ENCODE data around the gene NANS. TPM values are rescaled to one million over a fixed set of nuclear protein-coding genes. Genes with fewer than 3 reads are reported as not detected.
"Not testable (repeated sequence)": the region's sequence is repeated elsewhere in the genome, so short reads cannot be mapped to it uniquely, and the experiment has no call there.

NANS gene
- polyA plus RNA-seq, 1 experiment: 111 TPM

DNA sequence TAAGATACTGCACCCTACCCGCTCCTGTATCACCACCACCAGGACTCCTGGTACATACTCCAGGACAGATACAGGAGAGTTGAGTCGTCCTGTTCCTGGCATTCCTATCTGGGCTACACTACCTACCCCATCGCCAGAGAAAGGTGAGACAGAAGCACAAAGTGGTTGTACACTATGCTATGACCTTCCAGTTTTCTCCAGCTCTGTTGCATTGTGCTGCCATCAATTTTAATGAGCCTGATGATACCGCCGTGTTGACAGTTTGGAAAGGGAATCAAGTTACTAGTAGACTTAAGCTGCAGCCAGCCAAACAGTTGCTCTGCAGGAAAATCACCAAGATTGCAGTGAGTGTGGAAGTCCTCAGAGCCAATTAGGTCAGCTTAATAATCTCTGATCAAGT lies 38.2 kb upstream of the NANS start:
- DNase-seq (ENCODE audit: low read depth, low spot score): no peak
- Histone ChIP-seq H3K27ac (ENCODE audit: low read depth, low read length) (no peak overlapping the region), H3K9me3 (ENCODE audit: control insufficient read depth, insufficient read depth, low read length) (no peaks in the 10 kb centered on the region), H3K27me3 (ENCODE audit: control insufficient read depth, insufficient read depth, low read length) (no peaks in the 10 kb centered on the region), H3K4me3 (ENCODE audit: low read depth, low read length) (no peak overlapping the region)
- ChIA-PET POLR2A (no interaction called here), CTCF (no interaction called here)
- TF ChIP-seq, protein P1, sequence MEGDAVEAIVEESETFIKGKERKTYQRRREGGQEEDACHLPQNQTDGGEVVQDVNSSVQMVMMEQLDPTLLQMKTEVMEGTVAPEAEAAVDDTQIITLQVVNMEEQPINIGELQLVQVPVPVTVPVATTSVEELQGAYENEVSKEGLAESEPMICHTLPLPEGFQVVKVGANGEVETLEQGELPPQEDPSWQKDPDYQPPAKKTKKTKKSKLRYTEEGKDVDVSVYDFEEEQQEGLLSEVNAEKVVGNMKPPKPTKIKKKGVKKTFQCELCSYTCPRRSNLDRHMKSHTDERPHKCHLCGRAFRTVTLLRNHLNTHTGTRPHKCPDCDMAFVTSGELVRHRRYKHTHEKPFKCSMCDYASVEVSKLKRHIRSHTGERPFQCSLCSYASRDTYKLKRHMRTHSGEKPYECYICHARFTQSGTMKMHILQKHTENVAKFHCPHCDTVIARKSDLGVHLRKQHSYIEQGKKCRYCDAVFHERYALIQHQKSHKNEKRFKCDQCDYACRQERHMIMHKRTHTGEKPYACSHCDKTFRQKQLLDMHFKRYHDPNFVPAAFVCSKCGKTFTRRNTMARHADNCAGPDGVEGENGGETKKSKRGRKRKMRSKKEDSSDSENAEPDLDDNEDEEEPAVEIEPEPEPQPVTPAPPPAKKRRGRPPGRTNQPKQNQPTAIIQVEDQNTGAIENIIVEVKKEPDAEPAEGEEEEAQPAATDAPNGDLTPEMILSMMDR (IDR thresholded peaks at IDR 0.05; ENCODE audit: low read depth, low read length): no peak

DNA sequence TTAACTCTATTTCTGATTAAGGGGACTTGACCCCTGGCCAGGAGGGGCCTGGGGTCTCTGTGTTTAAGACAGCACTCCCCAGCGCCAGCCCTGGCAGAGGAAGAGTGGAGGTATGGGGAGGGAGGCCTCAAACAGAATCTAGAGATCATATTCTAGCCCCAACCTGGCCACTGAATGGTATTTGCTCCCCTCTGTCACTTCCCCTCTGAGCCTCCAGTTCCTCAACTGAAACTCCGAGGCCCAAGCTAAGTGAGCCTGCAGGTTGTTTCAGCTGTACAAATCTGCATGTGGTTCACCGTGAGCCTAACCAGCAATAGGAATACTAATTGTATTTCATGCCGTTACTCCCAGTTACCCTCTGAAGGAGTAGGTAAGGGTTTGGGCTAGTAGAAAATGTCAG lies 37.4 kb upstream of the NANS start:
- no peaks in the 10 kb centered on the region for H3K27me3 ChIP-seq (ENCODE audit: control insufficient read depth, insufficient read depth, low read length)
- TF ChIP-seq, protein P1 (IDR thresholded peaks at IDR 0.05; ENCODE audit: low read depth, low read length): no peak
- ChIA-PET CTCF (no interaction called here), POLR2A (no interaction called here)
- no peak for DNase-seq (ENCODE audit: low read depth, low spot score)
- no peaks in the 10 kb centered on the region for H3K9me3 ChIP-seq (ENCODE audit: control insufficient read depth, insufficient read depth, low read length)
- H3K4me3 ChIP-seq (ENCODE audit: low read depth, low read length): no peak overlapping the region
- no peak overlapping the region for H3K27ac ChIP-seq (ENCODE audit: low read depth, low read length)

DNA sequence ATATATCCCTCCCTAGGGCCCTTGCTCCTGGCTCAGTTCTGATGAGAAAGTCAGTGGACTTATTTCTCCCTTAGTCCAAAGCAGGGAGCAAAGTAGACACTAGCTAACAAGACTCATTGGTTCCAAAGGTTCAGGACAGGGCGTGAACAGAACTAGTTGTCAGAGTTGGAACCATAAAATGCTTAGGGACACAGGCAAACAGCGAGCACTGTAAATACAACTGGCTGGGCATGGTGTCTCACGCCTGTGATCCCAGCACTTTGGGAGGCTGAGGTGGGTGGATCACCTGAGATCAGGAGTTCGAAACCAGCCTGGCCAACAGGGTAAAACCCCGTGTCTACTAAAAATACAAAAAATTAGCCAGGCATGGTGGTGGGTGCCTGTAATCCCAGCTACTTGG lies 36.7 kb upstream of the NANS start:
- H3K27ac ChIP-seq (ENCODE audit: low read depth, low read length); POLR2A ChIA-PET; DNase-seq (ENCODE audit: low read depth, low spot score); H3K27me3 ChIP-seq (ENCODE audit: control insufficient read depth, insufficient read depth, low read length); H3K4me3 ChIP-seq (ENCODE audit: low read depth, low read length); H3K9me3 ChIP-seq (ENCODE audit: control insufficient read depth, insufficient read depth, low read length): not testable (repeated sequence)
- CTCF ChIA-PET: interaction anchor here (1.4 kb wide), 1 partner anchor 14 kb away, joined by 4 read pairs; no protein-coding TSS in a partner anchor

DNA sequence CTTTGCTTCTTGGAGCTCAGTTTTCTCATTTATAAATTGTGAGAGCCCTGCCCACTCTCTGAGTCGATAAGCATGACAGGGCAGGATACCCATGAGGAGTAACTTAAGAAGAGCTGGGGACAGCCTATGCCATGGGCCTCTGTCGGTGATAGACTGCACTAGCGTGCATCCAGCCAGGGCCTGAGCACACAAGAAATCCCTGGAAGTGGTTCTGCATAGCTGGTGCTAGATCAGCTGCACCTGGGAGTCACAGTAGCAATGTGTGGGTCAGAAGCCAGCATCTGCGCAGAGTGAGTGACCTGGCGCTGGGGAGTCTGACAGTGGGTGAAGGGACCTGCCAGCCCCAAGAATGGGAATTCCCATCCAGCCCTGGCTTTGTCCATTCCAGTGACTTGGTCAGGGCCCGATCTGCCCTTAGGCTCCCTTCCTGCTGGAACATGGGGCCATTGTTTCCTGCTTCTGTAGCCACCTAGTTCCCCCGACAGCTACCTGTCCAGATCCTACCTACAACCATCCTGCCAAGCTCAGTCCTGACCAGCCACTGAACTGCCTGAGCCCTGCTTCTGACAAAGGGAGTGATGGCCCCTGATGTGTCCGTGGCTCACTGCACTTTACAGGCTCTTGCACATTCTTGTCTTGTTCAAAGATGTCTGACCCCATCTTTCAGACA lies 35.9 kb upstream of the NANS start:
- POLR2A ChIA-PET: interaction anchor here (0.6 kb wide), 1 partner anchor 15 kb away, joined by 6 read pairs; no protein-coding TSS in a partner anchor
- no peak for DNase-seq (ENCODE audit: low read depth, low spot score)

DNA sequence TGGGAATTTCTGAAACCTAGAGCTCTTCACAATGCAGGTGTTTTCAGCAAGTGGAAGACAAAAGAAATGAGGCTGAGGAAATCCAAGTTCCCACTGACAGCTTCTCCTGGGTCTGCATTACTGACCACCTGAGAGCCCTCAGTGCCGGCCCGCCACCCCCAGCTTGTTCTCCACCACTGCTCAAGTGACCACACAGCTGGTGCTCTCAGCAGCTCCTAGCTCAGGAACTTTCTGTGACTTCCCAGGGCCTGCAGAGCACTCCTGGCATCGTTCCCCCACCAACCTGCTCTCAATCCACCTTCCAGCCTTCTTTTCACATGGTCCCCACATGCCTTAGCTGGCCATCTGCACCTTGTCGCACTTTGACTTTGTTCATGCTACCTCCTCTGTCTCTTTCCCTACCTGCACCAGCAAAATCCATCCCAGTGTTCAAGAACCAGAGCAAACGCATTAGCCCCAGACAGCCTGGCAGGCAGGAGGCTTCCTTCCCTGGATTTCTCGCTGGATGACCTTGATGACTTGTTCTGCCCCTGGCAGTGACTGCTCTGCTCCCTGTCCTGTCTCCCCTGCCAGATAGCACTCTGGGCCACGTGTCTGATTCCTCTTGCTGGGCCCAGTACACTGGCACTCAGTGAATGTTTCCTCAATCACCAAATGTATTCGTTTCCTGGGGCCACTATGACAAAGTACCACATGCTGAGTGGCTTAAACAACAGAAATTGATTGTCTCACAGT lies 35.1 kb upstream of the NANS start:
- TF ChIP-seq, protein P1 (IDR thresholded peaks at IDR 0.05; ENCODE audit: low read depth, low read length): no peak
- no peaks in the 10 kb centered on the region for H3K9me3 ChIP-seq (ENCODE audit: control insufficient read depth, insufficient read depth, low read length)
- no peak overlapping the region for H3K4me3 ChIP-seq (ENCODE audit: low read depth, low read length)
- ChIA-PET CTCF (interaction anchor here (1.2 to 1.4 kb wide), 2 partner anchors 12 to 13 kb away, joined by 4 read pairs; no protein-coding TSS in a partner anchor), POLR2A (interaction anchor here (0.6 kb wide), 1 partner anchor 279 kb away, joined by 3 read pairs; no protein-coding TSS in a partner anchor)
- no peak for DNase-seq (ENCODE audit: low read depth, low spot score)
- H3K27ac ChIP-seq (ENCODE audit: low read depth, low read length): no peak overlapping the region
- no peaks in the 10 kb centered on the region for H3K27me3 ChIP-seq (ENCODE audit: control insufficient read depth, insufficient read depth, low read length)

More for the DNA sequence above, 35.9 kb upstream of the NANS start:
- no peaks in the 10 kb centered on the region for H3K27me3 ChIP-seq (ENCODE audit: control insufficient read depth, insufficient read depth, low read length)
- H3K27ac ChIP-seq (ENCODE audit: low read depth, low read length): no peak overlapping the region
- TF ChIP-seq, protein P1 (IDR thresholded peaks at IDR 0.05; ENCODE audit: low read depth, low read length): no peak
- CTCF ChIA-PET: interaction anchor here (0.7 to 1.4 kb wide), 3 partner anchors 13 to 98 kb away, joined by 4 to 9 read pairs (median 4); no protein-coding TSS in a partner anchor
- no peaks in the 10 kb centered on the region for H3K9me3 ChIP-seq (ENCODE audit: control insufficient read depth, insufficient read depth, low read length)
- no peak overlapping the region for H3K4me3 ChIP-seq (ENCODE audit: low read depth, low read length)
